Subcutaneous adipose tissue (tissue), 4 donors: Measurements from ENCODE around the gene SF3B3. TPM values are rescaled to one million over a fixed set of nuclear protein-coding genes. Genes with fewer than 3 reads are reported as not detected.

Source experiments
- CTCF ChIP-seq: fragments of 450-650 bp; IDR thresholded peaks from one replicate; pipeline ENCODE4 v1.5.1; 2016; ENCODE audit warnings: low read depth, mild to moderate bottlenecking, control low read depth, antibody characterized with exemption, moderate library complexity
- total RNA-seq, 4 donors: library from RNA; depleted of rRNA; stranded (reverse); fragments of >200 nt; gene quantifications; one replicate each; pipeline ENCODE4 v1.1.0, GENCODE V29; 2016

SF3B3 gene
- total RNA-seq, 4 donors from 2014 or later = 75.6 to 143 (median 105) TPM

- TF ChIP-seq CTCF = no peak
Observed at GRCh38 chr16:70512456-70512855, 11.2 kb upstream of the SF3B3 start.

- TF ChIP-seq CTCF = no peak
Observed at GRCh38 chr16:70520612-70521297, 2.9 kb upstream of the SF3B3 start.

GRCh38 chr16:70522216-70523075, 1.2 kb upstream of the SF3B3 start:
- no peak for TF ChIP-seq CTCF

- TF ChIP-seq CTCF = no peak
Observed at GRCh38 chr16:70523076-70523742, 407 bp upstream of the SF3B3 start, which contains the start of gene COG4. Gene COG4 (minus strand): TSS chr16:70523554. CDS start chr16:70523543, 11 bp downstream.

- no peak for TF ChIP-seq CTCF
Observed at GRCh38 chr16:70526403-70526802, 2.8 kb downstream of the SF3B3 start.

GRCh38 chr16:70527315-70527996, 3.8 kb downstream of the SF3B3 start:
- no peak for TF ChIP-seq CTCF
